HuH-7 (cell line): ENCODE measurements around the gene EQTN.

Experiments used
- DNase-seq: peaks from one replicate; pipeline ENCODE4 v3.0.0; 2011; ENCODE audit warnings: low spot score

Gene EQTN

GRCh38 chr9:27297050-27297449, at the start of gene EQTN:
Gene EQTN, minus strand, starts transcription at chr9:27297150. Its CDS starts 95 bp downstream, at chr9:27297055.
- no peak for DNase-seq

- DNase-seq: no peak
Measured at GRCh38 chr9:27344776-27345175, 47.8 kb upstream of the EQTN start.

DNA sequence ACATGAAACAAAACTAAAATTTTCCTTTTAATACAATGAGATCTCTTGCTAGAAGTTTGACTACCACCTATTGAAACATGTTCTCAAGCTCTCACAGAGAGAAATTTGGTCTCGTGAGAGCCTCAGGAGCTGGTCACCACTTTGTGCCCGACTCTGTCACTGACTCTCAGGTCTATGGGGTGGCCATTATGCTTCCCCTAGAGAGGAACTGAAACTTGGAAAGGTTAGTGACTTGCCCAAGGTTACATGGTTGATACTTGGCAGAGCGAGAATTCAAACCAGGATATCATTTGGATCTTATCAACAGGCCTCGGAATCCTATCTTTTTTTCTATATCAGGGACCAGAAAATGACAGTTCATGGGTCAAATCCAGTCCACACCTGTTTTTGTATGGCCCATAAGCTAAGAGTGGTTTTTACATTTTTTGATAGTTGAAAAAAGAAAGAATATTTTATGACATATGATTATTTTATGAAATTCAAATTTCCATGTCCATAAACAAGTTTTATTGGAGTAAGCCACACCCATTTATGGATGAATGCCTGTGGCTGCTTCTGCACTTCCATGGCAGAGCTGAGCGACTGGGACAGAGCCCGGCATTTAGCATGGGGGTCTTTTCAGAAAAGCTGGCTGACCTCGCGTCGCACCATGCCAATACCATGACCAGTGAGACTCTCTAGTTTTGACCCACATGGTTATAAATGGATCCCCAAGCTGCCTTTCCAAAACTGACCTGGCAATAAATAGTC, 44.8 kb upstream of the EQTN start:
- DNase-seq: no peak

DNA sequence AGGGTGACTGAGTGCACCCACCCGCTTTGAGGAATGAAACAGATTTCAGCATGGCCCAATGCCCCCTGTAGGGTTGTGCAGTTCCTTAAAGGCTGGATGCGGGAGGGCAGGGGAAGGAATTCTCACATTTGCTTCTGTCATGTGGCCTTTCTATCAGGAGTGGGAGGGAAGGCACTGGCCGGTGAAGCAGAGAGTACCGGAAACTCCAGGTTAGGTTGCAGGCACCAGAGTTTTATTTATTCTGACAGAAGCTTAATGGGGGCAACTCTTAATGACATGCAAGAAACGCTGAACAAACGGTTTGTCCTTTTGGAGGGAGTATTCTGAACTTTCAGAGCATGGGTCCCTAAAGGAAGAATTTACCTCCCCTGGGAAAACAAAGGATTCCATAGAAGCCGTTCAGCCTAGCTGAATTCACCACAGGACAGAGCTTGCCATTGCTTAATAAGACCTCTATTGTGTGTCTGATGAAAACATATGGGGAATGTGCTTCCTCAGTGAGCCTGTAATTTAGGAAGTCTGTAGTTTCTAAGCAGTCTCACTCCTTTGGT, 44.1 kb upstream of the EQTN start:
- DNase-seq: no peak

DNA sequence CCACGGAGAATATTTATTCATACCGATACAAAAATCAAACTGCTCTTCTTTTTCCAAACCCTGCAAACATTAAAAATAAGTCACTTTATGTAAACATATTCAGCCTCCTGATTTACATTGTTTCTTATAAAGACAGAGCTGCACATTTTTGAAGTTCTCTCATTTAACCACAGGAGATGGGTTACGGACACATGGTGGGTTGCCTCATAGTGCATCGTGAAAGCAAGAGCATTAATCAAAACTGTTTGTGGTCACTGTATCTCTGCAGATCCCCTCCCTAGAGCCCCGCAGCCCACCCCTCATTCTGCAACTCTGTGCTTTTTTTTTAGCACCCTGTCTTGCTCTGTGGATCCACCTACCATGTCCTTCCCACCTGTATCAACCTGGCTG, 43.3 kb upstream of the EQTN start:
- DNase-seq: no peak

- no peak for DNase-seq
Measured at GRCh38 chr9:27339661-27340284, 42.8 kb upstream of the EQTN start.

GRCh38 chr9:27338527-27338903, 41.6 kb upstream of the EQTN start:
- DNase-seq: no peak

- DNase-seq: no peak
Measured at GRCh38 chr9:27337833-27338526, 41.0 kb upstream of the EQTN start.

GRCh38 chr9:27337236-27337635, 40.3 kb upstream of the EQTN start:
- DNase-seq: no peak

DNA sequence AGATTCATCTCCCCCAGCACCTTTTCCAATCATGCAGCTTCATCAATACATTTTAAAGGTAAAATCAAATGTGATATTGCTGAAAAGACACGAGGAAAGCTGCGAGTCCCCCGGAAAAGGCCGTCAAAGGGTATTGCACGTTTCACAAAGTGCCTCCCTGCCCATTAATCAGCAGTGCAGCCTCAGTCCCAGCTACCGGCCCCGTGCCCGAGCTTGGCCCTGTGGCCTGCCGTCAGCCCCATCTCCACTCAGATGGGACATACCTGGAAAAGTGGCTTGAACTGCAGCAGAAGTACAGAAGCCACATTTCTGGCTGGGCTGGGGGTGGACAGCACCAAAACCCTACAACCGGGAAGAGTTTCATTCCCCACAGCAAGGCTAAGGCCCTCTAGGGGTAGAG, 39.9 kb upstream of the EQTN start:
- DNase-seq: no peak

GRCh38 chr9:27336126-27336525, 39.2 kb upstream of the EQTN start:
- no peak for DNase-seq

GRCh38 chr9:27335075-27335474, 38.1 kb upstream of the EQTN start:
- no peak for DNase-seq

GRCh38 chr9:27333241-27334052, 36.5 kb upstream of the EQTN start:
- peak; percentile 64 for DNase-seq

DNA sequence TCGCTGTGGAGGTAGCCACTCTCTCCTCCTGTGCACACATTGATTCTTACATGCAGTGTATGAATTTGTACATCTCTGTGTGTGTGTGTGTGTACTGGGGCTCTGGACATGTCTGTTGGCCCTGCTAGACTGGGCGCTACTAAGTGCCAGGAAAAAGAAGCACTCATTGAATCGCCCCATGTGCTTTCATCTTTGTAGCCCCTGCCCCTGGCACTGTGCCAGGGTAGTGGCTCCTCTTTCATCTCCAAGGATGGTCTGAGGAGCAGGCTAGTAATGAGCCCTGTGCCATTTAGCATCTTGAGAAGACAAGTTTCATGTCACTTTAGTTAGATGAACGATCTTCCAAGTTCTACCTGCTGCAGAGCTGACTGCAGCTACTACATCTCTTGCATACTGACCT, 34.4 kb upstream of the EQTN start:
- no peak for DNase-seq

- no peak for DNase-seq
Measured at GRCh38 chr9:27329291-27329690, 32.3 kb upstream of the EQTN start.

DNA sequence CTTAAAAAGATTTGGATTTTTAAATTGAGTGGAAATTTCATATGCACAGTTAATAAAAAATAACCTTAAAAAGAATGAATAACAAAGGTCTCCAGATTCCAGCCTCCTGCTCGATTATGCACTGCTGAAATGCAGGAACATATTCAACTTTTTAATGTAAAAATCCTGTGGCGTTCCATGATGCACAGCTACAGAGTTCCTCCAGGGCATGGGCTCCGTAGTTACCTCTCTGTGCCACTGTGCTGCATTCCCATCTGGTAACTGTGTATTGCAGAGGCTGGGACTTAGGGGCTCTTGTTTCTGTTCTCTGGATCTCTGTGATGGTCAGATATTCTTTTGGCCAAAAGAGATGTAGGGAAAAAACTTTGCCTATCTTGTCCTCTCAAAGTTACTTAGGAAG, 31.5 kb upstream of the EQTN start:
- no peak for DNase-seq

- no peak for DNase-seq
Measured at GRCh38 chr9:27311184-27311583, 14.2 kb upstream of the EQTN start.

DNA sequence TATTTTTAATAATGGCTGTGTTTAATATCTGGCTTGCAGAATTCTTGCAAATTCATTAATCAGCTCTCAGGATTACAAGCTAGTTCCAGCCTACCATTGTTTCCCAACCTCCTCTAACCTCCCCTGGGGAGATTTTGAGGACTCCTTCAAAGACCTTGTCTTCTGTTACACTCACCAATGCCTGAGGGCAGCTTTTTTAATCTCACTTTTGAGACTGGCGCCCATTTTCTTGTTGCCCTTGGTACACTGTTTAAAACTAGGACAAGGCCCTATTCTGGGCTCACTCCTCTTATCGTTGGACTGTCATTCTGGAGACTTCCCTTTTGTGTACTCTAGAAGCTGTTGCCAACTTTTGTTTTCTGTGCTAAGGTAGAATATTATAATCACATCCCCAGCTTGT, 13.6 kb upstream of the EQTN start:
- DNase-seq: no peak

- no peak for DNase-seq
Measured at GRCh38 chr9:27308691-27309390, 11.9 kb upstream of the EQTN start.

DNA sequence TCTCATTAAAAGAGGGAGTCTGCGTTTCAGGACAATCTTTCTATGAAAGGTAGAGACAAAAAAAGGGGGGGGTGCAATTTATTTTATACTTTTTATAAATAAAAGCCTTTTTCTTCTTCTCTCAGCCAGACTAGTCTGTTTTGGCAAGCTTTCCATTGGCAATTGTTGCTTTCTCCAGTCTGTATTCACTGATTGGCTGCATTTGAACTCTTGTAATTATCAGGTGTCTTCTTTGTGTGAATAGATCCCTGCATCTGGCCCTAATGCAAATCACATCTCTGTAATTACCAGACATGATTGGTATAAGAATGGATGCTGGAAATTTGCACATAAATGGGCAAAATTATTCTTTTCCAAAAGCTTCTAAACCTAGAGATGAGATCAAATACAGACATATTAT, 7.6 kb upstream of the EQTN start:
- no peak for DNase-seq

DNA sequence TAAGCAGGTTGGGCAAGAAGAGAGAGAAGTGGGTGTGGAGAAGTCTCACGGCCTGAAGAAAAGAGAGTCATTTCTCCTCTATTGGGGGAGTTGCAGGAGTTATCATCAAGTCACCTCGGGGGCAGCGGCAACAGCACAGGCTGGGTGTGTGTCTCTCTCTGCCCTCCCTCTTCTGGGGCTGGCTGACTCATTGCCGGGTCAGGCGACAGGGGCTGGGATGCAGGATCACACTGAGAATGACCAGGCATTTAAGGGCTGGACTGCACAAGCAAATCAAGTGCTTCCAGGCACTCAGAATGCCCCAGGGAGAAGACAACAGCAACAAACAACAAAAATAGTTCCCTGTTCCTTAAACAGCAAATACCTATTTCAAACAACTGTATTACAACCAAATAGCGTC, 6.3 kb upstream of the EQTN start:
- no peak for DNase-seq

- no peak for DNase-seq
Measured at GRCh38 chr9:27293996-27294395, 3.0 kb downstream of the EQTN start.
